ENCODE measurements around the gene CCM2L.

The CCM2L gene

GRCh38 chr20:32057656-32058184, 47.5 kb downstream of the CCM2L start:
- H3K9ac ChIP-seq (ENCODE audit: low read length in 2 of 2), result no peak overlapping the region
- peaks cover 10 to 19% of the 10 kb centered on the region in 2 donors for H3K27me3 ChIP-seq (ENCODE audit: control insufficient read depth in 1 of 2, insufficient read depth in 2 of 2, low read length in 2 of 2)
- no peaks in the 10 kb centered on the region for H3K36me3 ChIP-seq (ENCODE audit: control insufficient read depth in 2 of 2, insufficient read depth in 2 of 2, low read length in 2 of 2)
- H3K27ac ChIP-seq (ENCODE audit: low read length), result no peak overlapping the region
- H3K4me3 ChIP-seq (ENCODE audit: low read length in 2 of 2), result no peak overlapping the region
- no peaks in the 10 kb centered on the region for H3K9me3 ChIP-seq (ENCODE audit: control insufficient read depth in 2 of 2, low read length in 2 of 2)
- H3K4me1 ChIP-seq (ENCODE audit: control insufficient read depth, insufficient read depth, low read length), result peaks cover 2% of the 10 kb centered on the region

- H3K9me3 ChIP-seq (ENCODE audit: control insufficient read depth in 2 of 2, low read length in 2 of 2), result no peaks in the 10 kb centered on the region
- H3K9ac ChIP-seq (ENCODE audit: low read length in 2 of 2), result no peak overlapping the region
- H3K27ac ChIP-seq (ENCODE audit: low read length), result no peak overlapping the region
- no peaks in the 10 kb centered on the region for H3K36me3 ChIP-seq (ENCODE audit: control insufficient read depth in 2 of 2, insufficient read depth in 2 of 2, low read length in 2 of 2)
- H3K27me3 ChIP-seq (ENCODE audit: control insufficient read depth in 1 of 2, insufficient read depth in 2 of 2, low read length in 2 of 2), result peaks cover 5 to 12% of the 10 kb centered on the region in 2 donors
- no peak overlapping the region for H3K4me3 ChIP-seq (ENCODE audit: low read length in 2 of 2)
- H3K4me1 ChIP-seq (ENCODE audit: control insufficient read depth, insufficient read depth, low read length), result no peaks in the 10 kb centered on the region
Observed at GRCh38 chr20:32059189-32059588, 49.0 kb downstream of the CCM2L start.

- Histone ChIP-seq H3K9me3 (ENCODE audit: control insufficient read depth in 2 of 2, low read length in 2 of 2) (no peaks in the 10 kb centered on the region), H3K9ac (ENCODE audit: low read length in 2 of 2) (no peak overlapping the region), H3K36me3 (ENCODE audit: control insufficient read depth in 2 of 2, insufficient read depth in 2 of 2, low read length in 2 of 2) (no peaks in the 10 kb centered on the region), H3K4me3 (ENCODE audit: low read length in 2 of 2) (no peak overlapping the region), H3K27ac (ENCODE audit: low read length) (no peak overlapping the region), H3K27me3 (ENCODE audit: control insufficient read depth in 1 of 2, insufficient read depth in 2 of 2, low read length in 2 of 2) (peaks cover 2 to 12% of the 10 kb centered on the region in 2 donors), H3K4me1 (ENCODE audit: control insufficient read depth, insufficient read depth, low read length) (no peaks in the 10 kb centered on the region)
Observed at GRCh38 chr20:32062776-32063170, 52.5 kb downstream of the CCM2L start.

GRCh38 chr20:32063695-32064094, 53.5 kb downstream of the CCM2L start:
- peaks cover 0 to 10% of the 10 kb centered on the region in 2 donors for H3K27me3 ChIP-seq (ENCODE audit: control insufficient read depth in 1 of 2, insufficient read depth in 2 of 2, low read length in 2 of 2)
- no peaks in the 10 kb centered on the region for H3K36me3 ChIP-seq (ENCODE audit: control insufficient read depth in 2 of 2, insufficient read depth in 2 of 2, low read length in 2 of 2)
- H3K9me3 ChIP-seq (ENCODE audit: control insufficient read depth in 2 of 2, low read length in 2 of 2), result no peaks in the 10 kb centered on the region
- H3K4me3 ChIP-seq (ENCODE audit: low read length in 2 of 2), result no peak overlapping the region
- H3K9ac ChIP-seq (ENCODE audit: low read length in 2 of 2), result no peak overlapping the region
- H3K27ac ChIP-seq (ENCODE audit: low read length), result no peak overlapping the region
- H3K4me1 ChIP-seq (ENCODE audit: control insufficient read depth, insufficient read depth, low read length), result no peaks in the 10 kb centered on the region

GRCh38 chr20:32064667-32065066, 54.4 kb downstream of the CCM2L start:
- no peaks in the 10 kb centered on the region for H3K9me3 ChIP-seq (ENCODE audit: control insufficient read depth in 2 of 2, low read length in 2 of 2)
- no peaks in the 10 kb centered on the region for H3K4me1 ChIP-seq (ENCODE audit: control insufficient read depth, insufficient read depth, low read length)
- no peak overlapping the region for H3K4me3 ChIP-seq (ENCODE audit: low read length in 2 of 2)
- peaks cover 0 to 10% of the 10 kb centered on the region in 2 donors for H3K27me3 ChIP-seq (ENCODE audit: control insufficient read depth in 1 of 2, insufficient read depth in 2 of 2, low read length in 2 of 2)
- no peak overlapping the region for H3K9ac ChIP-seq (ENCODE audit: low read length in 2 of 2)
- no peaks in the 10 kb centered on the region for H3K36me3 ChIP-seq (ENCODE audit: control insufficient read depth in 2 of 2, insufficient read depth in 2 of 2, low read length in 2 of 2)
- H3K27ac ChIP-seq (ENCODE audit: low read length), result no peak overlapping the region

GRCh38 chr20:32067234-32067821, 57.1 kb downstream of the CCM2L start:
- Histone ChIP-seq H3K9me3 (ENCODE audit: control insufficient read depth in 2 of 2, low read length in 2 of 2) (no peaks in the 10 kb centered on the region), H3K27me3 (ENCODE audit: control insufficient read depth in 1 of 2, insufficient read depth in 2 of 2, low read length in 2 of 2) (peaks cover 8 to 22% of the 10 kb centered on the region in 2 donors), H3K4me1 (ENCODE audit: control insufficient read depth, insufficient read depth, low read length) (no peaks in the 10 kb centered on the region), H3K27ac (ENCODE audit: low read length) (no peak overlapping the region), H3K36me3 (ENCODE audit: control insufficient read depth in 2 of 2, insufficient read depth in 2 of 2, low read length in 2 of 2) (no peaks in the 10 kb centered on the region), H3K9ac (ENCODE audit: low read length in 2 of 2) (no peak overlapping the region), H3K4me3 (ENCODE audit: low read length in 2 of 2) (no peak overlapping the region)

- no peaks in the 10 kb centered on the region for H3K36me3 ChIP-seq (ENCODE audit: control insufficient read depth in 2 of 2, insufficient read depth in 2 of 2, low read length in 2 of 2)
- no peaks in the 10 kb centered on the region for H3K4me1 ChIP-seq (ENCODE audit: control insufficient read depth, insufficient read depth, low read length)
- H3K9me3 ChIP-seq (ENCODE audit: control insufficient read depth in 2 of 2, low read length in 2 of 2), result no peaks in the 10 kb centered on the region
- no peak overlapping the region for H3K9ac ChIP-seq (ENCODE audit: low read length in 2 of 2)
- no peak overlapping the region for H3K27ac ChIP-seq (ENCODE audit: low read length)
- H3K27me3 ChIP-seq (ENCODE audit: control insufficient read depth in 1 of 2, insufficient read depth in 2 of 2, low read length in 2 of 2), result peaks cover 8 to 19% of the 10 kb centered on the region in 2 donors
- H3K4me3 ChIP-seq (ENCODE audit: low read length in 2 of 2), result no peak overlapping the region
Observed at GRCh38 chr20:32068174-32068573, 57.9 kb downstream of the CCM2L start.

- Histone ChIP-seq H3K27me3 (ENCODE audit: control insufficient read depth in 1 of 2, insufficient read depth in 2 of 2, low read length in 2 of 2) (peaks cover 8 to 27% of the 10 kb centered on the region in 2 donors), H3K9ac (ENCODE audit: low read length in 2 of 2) (no peak overlapping the region), H3K36me3 (ENCODE audit: control insufficient read depth in 2 of 2, insufficient read depth in 2 of 2, low read length in 2 of 2) (no peaks in the 10 kb centered on the region), H3K4me3 (ENCODE audit: low read length in 2 of 2) (no peak overlapping the region), H3K9me3 (ENCODE audit: control insufficient read depth in 2 of 2, low read length in 2 of 2) (no peaks in the 10 kb centered on the region), H3K27ac (ENCODE audit: low read length) (no peak overlapping the region), H3K4me1 (ENCODE audit: control insufficient read depth, insufficient read depth, low read length) (no peaks in the 10 kb centered on the region)
Observed at GRCh38 chr20:32069711-32070110, 59.5 kb downstream of the CCM2L start.

- peaks cover 8 to 27% of the 10 kb centered on the region in 2 donors for H3K27me3 ChIP-seq (ENCODE audit: control insufficient read depth in 1 of 2, insufficient read depth in 2 of 2, low read length in 2 of 2)
- no peak overlapping the region for H3K9ac ChIP-seq (ENCODE audit: low read length in 2 of 2)
- no peaks in the 10 kb centered on the region for H3K9me3 ChIP-seq (ENCODE audit: control insufficient read depth in 2 of 2, low read length in 2 of 2)
- H3K27ac ChIP-seq (ENCODE audit: low read length), result no peak overlapping the region
- no peak overlapping the region for H3K4me3 ChIP-seq (ENCODE audit: low read length in 2 of 2)
- no peaks in the 10 kb centered on the region for H3K36me3 ChIP-seq (ENCODE audit: control insufficient read depth in 2 of 2, insufficient read depth in 2 of 2, low read length in 2 of 2)
- no peaks in the 10 kb centered on the region for H3K4me1 ChIP-seq (ENCODE audit: control insufficient read depth, insufficient read depth, low read length)
Observed at GRCh38 chr20:32070282-32070681, 60.0 kb downstream of the CCM2L start.

- Histone ChIP-seq H3K36me3 (ENCODE audit: control insufficient read depth in 2 of 2, insufficient read depth in 2 of 2, low read length in 2 of 2) (no peaks in the 10 kb centered on the region), H3K9me3 (ENCODE audit: control insufficient read depth in 2 of 2, low read length in 2 of 2) (no peaks in the 10 kb centered on the region), H3K4me1 (ENCODE audit: control insufficient read depth, insufficient read depth, low read length) (no peaks in the 10 kb centered on the region), H3K27me3 (ENCODE audit: control insufficient read depth in 1 of 2, insufficient read depth in 2 of 2, low read length in 2 of 2) (peaks cover 8 to 25% of the 10 kb centered on the region in 2 donors), H3K27ac (ENCODE audit: low read length) (no peak overlapping the region), H3K9ac (ENCODE audit: low read length in 2 of 2) (no peak overlapping the region), H3K4me3 (ENCODE audit: low read length in 2 of 2) (no peak overlapping the region)
Observed at GRCh38 chr20:32070690-32071213, 60.5 kb downstream of the CCM2L start.
